GM12864 (cell line): ENCODE results near the gene MDFIC.
A peak's percentile ranks its signal among the peaks of the same experiment; 100 is the strongest.

Experiments
- DNase-seq: peaks from one replicate; pipeline ENCODE4 v3.0.0-alpha.2; 2011; ENCODE audit warnings: low read depth
- H3K4me3 ChIP-seq: 2 replicates; pipeline ENCODE4 v1.5.1; 2011; ENCODE audit warnings: mild to moderate bottlenecking, low read depth, low read length, control low read depth
- CTCF ChIP-seq: IDR thresholded peaks from 2 replicates; pipeline ENCODE4 v1.5.1; 2011; ENCODE audit warnings: low read depth, mild to moderate bottlenecking, moderate library complexity, low read length, control low read depth, inconsistent platforms; ENCODE audit errors: missing control alignments

The MDFIC gene

GRCh38 chr7:114931656-114932011, 9.7 kb downstream of the MDFIC start:
- peak overlapping the region; percentile 50 for H3K4me3 ChIP-seq
- DNase-seq, result peak; percentile 84
- no peak for TF ChIP-seq CTCF

GRCh38 chr7:114932991-114933390, 11.1 kb downstream of the MDFIC start:
- no peak overlapping the region; the same call in 1 of the 2 replicates for H3K4me3 ChIP-seq
- TF ChIP-seq CTCF, result no peak
- DNase-seq, result no peak

- peak overlapping the region; percentile 6; the same call in 1 of the 2 replicates for H3K4me3 ChIP-seq
- DNase-seq, result no peak
- no peak for TF ChIP-seq CTCF
These were observed 11.8 kb downstream of the MDFIC start for GRCh38 chr7:114933658-114934057.

- H3K4me3 ChIP-seq, result no peak overlapping the region; the same call in 1 of the 2 replicates
- DNase-seq, result no peak
- TF ChIP-seq CTCF, result no peak
These were observed 12.2 kb downstream of the MDFIC start for GRCh38 chr7:114934086-114934485.

- no peak for DNase-seq
- no peak for TF ChIP-seq CTCF
- H3K4me3 ChIP-seq, result no peak overlapping the region
These were observed 12.8 kb downstream of the MDFIC start for GRCh38 chr7:114934713-114935112.

GRCh38 chr7:114936471-114936870, 14.6 kb downstream of the MDFIC start:
- no peak for TF ChIP-seq CTCF
- no peak overlapping the region for H3K4me3 ChIP-seq
- no peak for DNase-seq

GRCh38 chr7:114937446-114937845, 15.6 kb downstream of the MDFIC start:
- DNase-seq, result no peak
- H3K4me3 ChIP-seq, result no peak overlapping the region
- no peak for TF ChIP-seq CTCF
